HG02763 (cell line): Measurements from ENCODE around the gene SCAMP4.

Experiments used
- ATAC-seq: cut with Tn5 transposase; IDR thresholded peaks from one replicate; pipeline ENCODE4 v1.9.1; 2021; ENCODE audit warnings: mild to moderate bottlenecking, moderate library complexity; ENCODE audit not compliant: unreplicated experiment

Gene SCAMP4

DNA sequence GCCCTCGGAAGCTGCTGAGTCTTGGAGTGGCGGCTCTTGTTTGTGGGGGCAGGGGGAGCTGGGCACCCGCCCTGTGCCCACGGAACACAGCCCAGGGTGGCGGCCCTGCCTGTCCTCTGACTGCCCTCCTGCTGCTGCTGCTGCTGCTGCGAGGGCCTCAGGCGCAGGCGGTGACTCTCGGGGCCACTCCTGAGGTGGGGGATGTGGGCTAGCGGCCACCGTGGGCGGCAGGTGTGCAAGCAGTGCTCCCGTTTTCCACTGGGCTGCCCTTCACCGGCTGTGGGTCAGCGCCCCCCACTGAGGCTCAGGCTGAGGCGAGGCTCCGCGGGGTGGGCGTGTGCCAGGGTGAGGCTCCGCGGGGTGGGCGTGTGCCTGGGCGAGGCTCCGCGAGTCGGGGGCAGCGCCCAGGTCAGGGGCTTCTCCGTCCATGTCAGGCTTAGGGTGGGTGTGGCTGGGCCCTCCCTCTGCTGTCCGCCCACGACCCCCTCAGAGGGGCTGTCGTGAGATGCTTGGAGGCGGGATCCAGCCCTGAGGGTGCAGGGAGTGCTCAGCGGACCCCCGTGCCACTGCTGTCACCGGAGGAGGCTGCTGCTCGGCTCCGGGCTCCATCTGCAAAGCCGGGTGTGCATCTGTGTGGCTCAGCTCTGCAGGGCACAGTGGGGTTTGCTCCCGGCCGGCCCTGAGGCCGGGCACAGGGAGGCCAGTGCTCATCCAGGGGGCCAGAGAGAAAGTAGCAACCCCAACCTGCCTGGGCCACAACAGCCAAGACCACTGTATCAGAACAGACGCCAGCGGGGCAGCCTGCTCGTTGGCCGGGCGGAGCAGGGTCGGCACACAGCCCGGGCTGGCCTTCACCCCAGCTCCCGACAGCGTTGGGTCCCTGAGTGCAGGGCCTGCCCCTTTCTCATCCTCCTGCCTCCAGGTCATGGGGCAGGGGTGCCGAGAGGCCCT, 50.2 kb downstream of the SCAMP4 start:
- ATAC-seq: no peak

DNA sequence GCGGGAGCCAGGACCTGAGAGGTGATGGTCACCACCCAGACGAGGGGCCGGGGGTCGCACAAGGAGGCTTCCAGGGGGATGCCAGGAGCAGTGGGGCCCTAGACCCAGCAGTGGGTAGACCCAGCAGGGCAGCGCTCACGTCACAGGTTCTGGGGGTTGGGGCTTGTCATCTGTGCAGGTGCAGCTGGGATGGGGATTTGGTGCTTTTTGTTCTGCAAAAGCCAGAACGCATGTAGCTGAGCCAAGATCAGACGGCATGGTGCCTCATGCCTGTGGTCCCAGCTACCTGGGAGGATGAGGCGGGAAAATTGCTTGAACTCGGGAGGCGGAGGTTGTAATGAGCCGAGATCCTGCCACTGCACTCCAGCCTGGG, 50.9 kb downstream of the SCAMP4 start:
- no peak for ATAC-seq

DNA sequence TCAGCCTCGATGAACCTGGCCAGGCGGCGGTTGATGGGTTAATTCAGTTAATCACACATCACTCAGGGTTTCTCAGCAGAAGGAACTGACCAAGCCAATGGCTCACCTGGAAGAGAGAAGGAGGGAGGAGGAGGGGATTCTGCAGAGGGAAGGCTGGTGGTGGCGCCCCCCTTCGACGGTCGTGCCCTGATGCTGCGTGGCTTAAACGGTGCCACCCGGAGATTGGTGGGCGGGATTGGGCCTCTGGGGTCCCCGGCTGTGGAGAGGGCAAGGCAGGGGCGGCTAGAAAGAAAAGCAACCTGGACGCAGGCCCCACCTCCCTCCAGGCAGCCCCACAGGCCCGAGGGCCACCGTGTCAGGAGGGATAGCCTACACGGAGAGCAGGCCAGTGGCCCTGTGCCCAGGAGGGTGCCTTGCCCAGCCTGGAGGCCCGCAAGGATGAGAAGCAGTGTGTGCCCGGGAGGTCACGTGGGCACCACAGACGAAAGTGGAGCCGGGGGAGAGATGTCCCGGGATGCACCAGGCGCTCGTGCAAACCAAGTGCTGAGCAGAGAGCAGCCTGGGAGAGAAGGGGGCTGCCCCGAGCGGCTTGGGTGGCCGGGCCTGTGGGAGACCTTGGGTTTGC, 51.8 kb downstream of the SCAMP4 start:
- no peak for ATAC-seq

DNA sequence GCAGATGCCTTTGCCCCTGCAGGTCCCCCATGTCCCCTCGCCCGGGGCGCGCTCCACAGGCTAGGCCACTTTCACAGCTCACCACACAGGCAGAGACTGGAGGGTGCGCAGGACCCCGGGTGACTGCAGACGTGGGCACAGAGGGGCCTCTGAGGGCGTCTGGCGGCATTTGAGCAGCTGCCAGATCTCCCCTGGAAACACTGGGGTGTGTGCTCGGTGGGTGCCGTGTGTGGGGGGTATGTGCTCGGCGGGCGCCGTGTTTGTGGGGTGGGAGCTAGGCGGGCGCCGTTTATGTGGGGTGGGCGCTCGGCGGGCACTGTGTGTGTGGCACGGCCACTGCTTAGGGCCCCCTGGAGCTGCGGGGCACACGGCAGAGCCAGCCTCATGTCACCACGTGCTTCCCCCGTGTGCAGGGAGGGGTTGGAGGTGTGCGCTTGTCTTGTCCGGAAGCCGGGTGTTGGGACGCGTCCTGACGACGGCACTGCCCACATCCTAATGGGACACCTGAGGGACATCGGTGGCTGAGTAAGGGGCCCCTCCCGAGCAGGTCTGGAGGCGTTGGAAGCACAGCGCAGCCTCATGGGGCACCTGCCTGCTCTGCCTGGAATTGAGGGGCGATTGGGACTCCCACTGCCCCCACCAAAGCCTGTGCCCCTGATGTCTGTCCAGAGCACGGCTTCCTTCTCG, 52.5 kb downstream of the SCAMP4 start:
- ATAC-seq: no peak

DNA sequence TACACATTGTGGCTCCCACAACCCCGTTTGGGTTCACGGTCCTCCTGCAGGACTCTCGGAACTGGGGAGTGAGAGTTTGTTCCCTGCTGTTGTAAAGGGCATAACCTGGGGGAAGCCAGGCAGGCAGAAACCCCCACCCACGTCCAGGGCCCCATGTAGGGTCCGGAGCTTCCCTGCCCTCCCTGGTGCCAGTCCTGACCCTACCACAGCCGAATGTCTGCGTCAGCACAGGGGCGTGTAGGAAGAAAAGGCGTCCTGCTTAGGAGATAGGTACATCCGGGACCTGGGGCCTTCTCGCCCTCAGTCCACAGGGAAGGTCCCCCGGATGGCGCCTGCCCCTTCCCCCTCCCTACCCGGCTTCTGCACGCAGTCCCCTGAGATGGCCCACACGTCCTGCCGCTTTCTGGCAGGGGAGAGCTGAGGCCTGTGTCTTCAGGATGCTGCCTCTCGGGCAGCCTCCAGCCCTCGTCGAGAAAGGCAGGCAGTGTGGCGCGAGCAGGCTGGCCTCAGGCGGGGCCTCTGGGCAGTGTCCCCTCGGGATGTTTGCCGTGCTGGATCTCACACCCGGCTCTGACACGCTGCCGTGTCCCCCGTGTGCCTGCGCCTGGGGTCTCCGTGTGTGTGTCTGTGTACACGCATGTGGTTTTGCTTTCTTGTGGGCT, 54.9 kb downstream of the SCAMP4 start:
- no peak for ATAC-seq

DNA sequence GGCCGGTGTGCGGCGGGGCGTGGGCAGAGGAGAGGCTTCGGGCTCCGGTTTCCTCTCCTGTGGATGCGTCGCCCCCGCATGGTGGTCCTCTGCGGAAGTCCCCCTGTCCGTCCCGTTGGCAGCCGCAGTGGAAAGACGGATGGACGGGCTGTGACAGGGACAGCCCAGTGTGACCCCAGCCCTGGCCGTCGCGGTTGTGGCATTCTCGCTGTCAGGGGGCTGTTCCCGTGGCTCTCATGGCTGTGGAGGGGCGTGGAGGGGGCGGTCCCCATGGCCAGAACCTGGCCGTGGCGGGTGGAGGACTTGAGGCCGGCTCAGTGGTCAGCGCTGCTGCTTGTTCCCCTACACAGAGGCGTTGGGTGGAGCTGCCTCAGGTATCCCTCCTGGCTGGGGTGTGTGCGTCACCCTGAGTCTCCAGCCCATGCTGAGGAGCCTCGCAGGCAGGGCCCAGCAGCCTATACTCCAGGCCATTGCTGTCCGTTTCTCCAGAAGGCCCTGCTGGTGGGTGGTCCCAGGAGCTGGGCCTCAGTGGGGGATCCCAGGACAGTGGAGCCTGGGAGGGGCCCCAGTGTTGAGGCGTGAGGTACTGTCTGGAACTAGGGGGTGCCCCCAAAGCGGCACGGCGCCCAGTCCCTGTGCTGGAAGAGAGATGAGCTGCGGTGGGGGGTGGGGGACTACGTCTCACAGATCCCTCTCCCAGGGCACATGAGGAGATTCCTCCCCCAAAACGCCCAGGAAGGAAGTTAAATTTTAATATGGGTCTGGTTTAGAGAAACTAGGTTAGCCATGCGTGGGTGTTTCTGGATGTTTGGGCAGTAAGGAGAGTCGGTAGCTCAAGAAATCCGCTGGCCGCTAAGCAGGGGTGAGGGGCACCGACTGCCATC, 56.0 kb downstream of the SCAMP4 start:
- no peak for ATAC-seq

DNA sequence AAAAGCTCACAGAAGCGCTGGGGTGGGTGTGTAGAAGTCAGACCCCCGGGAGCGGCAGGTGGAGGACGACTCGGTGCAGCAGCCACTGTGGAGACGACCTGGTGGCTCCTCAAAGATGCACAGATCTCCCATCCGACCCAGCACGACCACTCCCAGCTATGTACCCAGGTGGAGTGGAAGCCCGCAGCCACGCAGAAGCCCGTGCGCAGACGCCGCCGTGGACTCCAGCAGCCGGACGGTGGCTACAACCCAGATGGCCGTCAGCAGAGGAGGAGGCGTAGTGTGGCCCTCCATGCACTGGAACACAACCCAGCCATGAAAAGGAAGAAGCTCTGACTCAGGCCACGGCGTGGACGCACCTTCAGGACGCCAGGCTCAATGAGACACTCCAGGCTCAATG, 57.5 kb downstream of the SCAMP4 start:
- ATAC-seq: no peak

DNA sequence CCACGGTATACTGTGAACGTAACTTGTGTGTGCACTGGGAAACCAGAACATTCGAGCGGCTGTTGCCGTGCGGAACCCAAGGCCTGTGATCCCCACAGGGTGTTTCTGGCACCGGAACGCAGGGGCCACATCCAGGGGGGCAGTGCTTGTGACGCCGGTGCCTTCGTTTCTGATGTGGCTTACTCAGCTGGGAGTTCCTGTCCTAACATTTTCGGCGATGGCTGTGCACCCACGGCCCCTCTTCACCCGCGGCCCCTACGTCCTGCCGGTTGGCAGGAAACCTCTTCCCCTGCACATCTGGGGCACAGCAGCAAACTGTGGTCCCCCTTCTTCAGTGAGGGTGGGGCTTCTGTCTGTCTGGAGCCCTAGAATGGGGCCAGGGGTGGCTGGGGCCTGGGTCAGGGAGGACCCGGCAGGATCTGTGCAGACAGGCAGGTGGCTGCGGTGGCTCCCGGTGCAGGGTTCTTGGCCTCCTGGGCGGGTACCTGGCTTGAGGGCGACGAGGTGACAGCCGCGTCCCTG, 61.9 kb downstream of the SCAMP4 start:
- no peak for ATAC-seq

DNA sequence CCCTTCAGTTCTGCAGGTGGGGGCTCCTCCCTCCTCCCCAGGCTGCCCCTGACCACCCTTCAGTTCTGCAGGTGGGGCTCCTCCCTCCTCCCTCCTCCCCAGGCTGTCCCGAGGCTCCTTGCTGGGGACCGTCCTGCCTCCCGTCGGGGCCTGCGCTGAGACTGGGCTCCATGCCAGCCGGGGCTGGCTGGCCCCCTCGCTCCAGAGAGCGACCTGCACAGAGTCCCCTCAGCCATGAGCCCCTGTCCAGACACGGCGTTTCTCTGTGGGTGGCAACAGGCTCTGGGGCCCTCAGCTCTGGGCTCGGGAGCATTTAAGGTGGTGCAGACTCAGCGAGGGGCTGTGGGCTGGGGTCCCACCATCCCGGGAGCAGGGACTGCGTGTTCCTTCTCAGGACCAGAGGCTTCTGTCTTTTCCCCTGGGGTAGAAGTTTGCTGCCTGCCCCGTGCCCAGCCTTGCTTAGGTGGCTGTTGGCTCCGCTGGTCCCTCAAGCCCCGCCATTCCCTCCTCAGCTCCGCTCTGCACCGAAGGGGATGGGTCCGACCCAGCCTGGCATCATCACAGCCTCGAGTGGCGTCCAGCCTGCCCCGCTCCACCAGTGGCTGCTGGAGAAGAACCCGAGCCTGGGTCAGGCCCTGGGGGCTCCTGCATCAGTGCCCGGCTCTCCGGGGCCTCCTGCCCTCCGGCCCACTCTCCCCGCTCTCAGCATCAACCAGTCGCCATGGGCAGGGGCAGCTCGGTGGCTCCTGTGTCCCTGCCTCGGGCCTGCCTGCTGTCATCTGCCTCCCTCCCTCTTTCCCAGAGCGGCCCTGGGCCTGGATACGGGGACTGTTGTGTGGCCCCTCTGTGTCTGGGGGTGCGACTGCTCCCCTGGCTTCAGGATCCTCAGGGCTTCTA, 63.3 kb downstream of the SCAMP4 start:
- ATAC-seq: no peak

DNA sequence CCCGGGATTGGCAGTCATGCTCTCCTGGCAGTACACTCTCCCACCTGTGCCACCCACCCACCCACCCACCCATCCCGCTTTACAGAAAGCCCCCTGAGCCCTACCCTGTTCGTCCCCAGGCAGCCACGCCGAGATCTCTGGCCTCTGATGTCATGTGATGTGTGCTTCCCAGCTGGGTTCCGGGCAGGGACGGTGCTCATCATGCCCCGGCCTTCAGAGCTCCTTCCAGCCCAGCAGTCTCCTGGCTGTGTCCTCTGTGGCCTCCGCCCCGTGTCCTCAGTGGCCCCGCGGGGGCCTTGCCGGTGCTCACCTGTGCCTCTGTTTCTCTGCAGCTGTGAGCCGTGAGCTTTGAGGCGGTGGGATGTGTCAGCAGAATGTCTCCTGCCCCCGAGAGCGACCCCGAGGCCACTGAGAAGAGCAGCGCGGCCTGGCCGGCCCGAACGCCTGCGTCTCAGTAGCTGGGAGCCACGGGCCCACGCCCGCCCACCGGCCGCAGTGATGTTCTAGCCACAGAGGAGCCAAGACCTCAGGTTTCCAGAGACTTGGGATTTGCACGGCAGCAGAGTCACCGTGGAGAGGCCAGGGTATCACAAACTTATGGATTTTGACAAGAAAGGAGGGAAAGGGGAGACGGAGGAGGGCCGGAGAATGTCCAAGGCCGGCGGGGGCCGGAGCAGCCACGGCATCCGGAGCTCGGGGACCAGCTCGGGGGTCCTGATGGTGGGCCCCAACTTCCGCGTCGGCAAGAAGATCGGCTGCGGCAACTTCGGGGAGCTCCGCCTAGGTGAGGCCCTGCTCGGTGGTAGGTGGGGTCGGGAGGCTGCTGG, 64.2 kb downstream of the SCAMP4 start:
- no peak for ATAC-seq

DNA sequence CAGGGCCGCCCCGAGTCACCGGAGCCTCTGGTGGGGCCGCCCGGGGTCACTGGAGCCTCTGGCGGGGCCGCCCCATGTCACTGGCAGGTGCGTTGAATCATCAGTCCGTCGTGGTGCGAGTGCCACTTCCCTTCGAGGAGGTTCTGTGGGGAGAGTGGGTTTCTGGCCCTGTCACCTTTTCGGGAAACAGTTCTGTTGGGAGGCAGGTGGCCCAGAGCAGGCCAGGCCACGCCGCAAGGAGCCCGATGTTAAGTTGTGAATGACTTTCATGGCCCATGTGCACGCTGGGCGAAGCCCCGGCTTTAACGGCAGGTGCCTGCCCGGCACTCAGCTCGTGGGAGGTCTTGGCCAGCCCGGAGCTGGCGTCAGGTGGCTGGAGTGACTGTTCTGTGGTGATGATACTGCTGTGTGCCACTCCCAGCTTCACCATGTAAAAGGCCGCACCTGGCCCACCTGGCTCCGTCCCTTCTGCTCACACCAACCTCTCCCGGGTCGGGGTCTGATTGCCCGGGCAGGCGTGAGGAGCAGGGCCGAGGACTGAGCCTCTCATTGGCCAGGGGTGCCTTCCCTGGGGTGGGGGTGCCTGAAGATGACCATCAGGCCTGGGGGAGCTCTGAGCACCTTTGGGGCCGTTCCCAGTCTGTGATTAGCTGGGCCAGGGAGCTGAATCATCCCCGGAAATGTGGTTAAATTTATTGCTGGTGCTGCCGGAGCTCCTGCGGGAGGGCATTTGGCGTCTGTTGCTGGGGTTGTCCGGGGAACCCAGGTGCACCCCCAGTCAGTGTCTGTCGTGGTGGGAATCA, 65.0 kb downstream of the SCAMP4 start:
- no peak for ATAC-seq

DNA sequence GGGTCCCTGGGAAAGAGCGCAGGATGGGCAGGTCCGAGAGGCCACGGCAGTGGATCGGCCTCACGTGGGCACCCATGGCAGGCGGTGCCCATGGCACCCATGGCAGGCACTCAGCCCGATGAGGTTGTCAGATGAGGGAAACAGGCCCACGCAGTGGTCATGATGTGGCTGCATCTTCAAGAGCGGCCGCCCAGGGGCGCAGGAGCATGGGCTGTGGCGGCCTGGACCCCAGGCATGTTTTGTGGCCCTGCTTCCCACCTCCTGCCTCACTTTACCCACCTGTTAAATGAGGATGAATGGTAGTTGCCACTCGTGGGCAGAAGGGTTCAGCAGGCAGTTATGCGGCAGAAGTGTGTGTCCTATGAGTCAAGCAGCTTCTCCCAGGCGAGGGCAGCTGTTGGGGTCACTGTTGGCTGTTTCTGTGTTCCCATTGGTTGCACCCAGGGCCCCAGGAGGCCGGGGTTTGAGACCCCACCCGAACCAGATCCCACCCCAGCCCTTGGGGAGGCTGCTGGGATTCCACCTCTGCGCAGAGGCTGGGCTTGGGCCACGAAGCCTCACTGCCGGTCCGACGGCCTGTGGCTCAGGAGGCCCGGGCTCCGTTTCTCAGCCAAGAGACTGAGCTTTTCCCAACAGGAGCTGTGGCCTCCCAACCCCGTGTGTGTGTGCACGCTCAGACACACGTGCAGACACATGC, 65.8 kb downstream of the SCAMP4 start:
- no peak for ATAC-seq

DNA sequence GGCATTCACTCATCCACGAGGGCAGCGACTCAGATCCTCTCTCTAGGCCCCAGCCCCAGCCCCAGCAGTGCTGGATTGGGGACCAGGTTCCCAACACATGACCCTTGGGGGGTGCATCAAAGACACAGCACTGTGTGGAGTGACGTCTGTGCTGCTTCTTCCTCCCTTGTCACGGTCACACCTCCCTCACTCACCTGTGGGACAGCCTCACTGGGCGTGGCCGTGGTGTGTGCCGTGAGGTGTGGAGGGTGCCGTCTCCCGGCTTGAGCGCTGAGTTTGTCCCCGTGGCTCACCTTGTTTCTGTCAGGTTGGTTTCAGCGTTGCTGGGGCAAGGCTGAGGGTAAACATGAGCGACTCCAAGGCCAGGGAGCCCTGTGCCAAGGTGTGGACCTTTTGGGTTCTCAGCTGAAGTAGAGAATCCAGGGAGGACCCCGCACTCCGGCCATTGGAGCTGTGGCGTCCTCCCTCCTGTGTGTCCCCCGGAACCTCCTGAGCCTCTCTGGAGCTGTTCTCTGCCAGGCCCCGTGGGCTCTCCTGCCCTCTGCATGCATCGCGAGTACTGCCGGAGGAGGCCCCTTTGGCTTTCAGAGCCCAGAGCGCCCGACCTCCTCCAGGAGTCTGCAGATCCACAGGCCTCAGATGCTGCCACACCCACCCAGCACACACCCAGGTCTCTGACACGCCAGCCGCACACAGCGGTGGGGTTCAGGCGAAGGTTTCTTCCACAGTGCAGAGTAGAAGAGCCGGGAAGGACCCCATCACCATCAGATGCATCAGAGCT, 69.4 kb downstream of the SCAMP4 start:
- ATAC-seq: no peak

DNA sequence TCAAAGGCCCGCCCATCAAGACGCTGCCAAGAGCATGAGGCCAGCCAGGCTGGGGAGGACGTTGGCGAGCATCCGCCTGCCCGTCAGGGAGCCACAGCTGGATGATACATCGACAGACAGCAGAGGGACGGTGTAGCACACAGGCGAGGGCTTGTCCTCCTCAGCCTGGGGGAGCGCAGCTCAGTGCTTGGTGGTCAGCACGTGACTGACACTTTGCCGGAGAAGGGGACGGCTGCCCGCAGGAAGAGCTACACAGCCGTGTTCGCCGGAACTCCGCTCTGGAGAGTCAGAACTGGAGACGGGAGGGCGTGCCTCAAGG, 69.9 kb downstream of the SCAMP4 start:
- ATAC-seq: no peak
